Stimulated activated naive CD4-positive, alpha-beta T cell treated with Interleukin-2 at 50 U/mL for 16 hours (primary cell): Measurements from ENCODE around the gene ID2.

ENCODE experiments used
- DNase-seq: peaks from one replicate; lab custom pipeline; 2025; lab: John Stamatoyannopoulos, UW

Gene ID2

DNA sequence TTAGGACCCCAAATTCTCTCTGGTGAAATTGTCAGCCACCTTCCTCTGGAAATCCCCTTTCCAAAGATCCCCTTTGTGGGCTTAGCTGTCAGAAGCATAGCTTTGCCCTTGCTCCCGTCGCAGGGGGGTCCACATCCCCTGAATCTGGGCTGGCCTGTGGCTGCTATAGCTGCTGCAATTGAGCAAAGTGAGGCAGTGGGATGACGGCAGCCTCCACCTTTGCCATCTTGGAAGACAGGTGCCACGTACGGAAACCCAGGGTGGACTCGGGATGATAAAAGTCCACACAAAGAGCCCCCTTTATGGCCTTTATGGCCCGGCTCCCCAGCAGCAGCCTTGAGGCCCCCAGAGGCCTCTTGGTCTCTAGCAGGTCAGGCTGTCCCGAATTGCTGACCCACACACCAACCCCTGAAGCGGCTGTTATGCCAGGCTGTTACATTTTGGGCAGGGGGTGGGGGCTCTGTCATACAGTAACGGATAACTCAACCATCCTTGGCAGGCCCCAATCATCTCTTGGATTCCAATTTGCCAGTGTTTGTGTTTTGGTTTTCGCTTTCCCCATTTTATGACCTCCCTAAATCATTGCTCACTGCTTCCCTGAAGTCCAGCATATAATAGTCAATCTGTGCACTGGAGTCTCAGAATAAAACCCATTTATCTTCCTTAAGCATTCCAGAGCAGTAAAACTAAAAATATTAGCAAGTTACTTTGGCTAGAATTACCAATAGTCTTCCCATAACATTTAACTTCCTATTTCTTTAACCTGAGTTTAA lies 33.2 kb upstream of the ID2 start:
- DNase-seq, result no peak

- no peak for DNase-seq
Measured at GRCh38 chr2:8649718-8650117, 32.1 kb upstream of the ID2 start.

- no peak for DNase-seq
Measured at GRCh38 chr2:8650256-8650655, 31.6 kb upstream of the ID2 start.

DNA sequence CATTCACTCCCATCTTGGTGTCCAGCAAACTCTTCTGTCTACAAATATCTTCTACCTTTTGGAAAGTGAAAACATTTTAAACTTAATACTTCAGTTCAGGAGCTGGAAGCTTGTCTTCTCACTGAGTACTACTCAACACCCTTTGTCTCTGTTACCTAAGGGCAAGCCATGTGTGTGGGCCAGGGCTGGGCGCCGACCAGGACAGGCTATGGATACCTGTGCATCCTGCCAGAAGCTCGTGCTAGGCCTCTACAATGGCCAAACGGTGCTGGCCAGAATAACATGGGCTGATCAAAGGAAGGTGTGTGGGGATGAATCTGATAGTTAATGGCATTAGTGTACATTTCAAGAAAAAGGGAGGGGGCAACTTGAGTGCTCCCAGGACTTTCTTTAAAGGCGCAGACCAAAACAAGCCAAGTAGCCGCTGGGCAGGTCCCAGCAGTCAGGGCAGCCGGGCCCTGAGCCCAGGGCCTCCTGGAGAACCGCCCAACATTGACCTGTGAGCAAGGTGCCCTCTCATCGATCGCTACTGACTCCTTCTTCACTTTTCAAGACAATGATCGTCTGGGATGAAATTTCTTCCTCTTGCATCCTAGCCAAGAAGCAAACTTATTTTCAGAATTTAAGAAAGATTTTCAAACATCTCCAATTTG lies 29.0 kb upstream of the ID2 start:
- DNase-seq, result no peak

GRCh38 chr2:8653485-8653884 lies 28.4 kb upstream of the ID2 start:
- no peak for DNase-seq

GRCh38 chr2:8654041-8654440 lies 27.8 kb upstream of the ID2 start:
- no peak for DNase-seq

- no peak for DNase-seq
Measured at GRCh38 chr2:8654483-8654882, 27.4 kb upstream of the ID2 start.

GRCh38 chr2:8656160-8656641 lies 25.7 kb upstream of the ID2 start:
- no peak for DNase-seq

GRCh38 chr2:8656811-8657210 lies 25.0 kb upstream of the ID2 start:
- DNase-seq, result no peak

DNA sequence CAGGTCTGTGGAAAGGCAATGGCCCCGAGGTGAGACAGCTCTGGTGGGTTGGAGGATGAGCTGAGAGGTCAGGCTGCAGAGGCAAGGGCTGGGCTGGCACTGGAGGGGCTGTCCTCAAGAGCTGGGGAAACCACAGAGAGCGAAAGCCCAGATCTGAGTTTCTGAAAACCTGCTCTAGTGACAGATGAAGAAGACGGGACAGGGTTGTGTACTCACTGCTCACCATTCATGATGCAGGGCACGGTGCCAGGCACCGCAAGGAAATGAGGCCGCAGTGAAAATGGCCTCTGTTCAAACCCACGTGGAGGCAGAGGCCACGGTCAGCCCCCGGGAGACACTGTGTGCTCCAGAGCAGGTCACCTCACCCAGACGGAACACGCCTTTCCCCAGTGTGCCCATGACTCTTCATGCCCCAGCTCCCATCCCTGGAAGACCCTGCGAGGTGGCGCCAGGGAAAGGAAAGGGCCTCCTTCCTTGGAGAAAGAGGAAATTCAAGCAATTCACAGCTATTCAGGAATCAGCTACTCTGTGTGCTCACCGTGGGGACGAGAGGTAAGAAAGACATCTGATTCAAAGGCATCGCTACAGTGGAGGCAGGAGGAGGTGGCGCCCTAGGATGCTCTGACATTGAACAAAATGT lies 24.3 kb upstream of the ID2 start:
- no peak for DNase-seq

DNA sequence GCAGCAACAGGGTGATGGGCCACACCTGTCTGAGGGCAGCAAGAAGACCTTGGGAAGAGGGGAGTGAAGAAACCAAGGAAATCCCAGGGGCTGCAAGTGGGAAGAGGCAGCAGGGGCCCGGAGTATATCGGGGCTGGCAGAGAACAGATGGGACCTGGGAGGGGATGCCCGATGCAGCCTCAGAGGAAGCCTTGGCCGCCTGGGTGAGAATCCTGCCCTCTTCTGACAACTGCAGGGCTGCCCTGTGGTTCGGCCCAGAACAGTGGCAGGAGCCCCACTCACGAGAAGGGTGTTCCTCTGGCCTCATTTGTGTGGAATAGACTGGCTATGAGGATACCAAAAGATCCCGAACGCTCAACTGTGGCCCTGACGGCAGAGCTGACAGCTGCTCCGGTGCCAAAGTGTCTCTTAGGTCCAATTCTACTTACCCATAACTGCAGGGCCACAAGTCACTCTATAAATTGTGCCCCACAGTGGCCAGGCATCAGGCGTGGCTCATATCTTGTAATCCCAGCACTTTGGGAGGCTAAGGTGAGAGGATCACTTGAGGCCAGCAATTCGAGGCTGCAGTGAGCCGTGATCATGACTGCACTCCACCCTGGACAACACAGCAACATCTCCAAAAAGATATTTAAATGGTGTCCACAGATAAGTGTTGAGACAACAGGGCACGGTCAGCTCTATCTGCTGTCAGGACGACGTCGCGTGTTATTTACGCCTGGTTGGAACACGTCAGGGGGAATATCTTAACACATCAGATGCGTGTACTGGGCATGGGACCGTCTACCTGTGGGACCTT lies 23.6 kb upstream of the ID2 start:
- DNase-seq, result no peak

DNA sequence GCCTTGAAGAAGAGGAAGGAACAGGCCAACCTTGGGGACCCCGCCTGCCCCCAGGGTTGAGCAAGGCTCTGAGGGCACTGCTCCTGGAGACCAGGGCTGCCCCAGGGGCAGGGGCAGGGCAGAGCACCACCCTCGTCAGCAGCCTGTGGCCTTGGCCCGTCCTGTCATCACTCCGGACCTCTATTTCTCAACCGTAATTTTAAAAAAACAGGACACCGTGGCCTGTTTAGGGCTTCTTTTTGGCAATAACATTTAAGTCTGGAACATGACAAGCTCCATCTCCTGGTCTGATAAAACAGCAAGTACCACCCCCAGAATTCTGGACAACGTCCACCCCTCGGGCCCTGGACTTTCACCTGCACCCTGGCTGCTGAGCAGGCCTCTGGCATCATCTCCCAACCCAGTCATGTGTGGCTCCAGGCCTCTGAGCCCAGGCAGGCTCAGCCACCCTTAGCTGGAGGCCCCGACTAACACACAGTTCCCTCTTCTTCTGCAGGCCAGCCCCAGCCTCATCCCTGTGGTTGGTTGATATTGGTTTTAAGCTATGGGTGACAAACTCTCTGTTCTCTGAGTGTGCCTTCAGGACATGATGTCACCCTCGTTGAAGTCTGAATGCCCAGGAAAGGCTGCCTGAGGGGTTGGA lies 22.6 kb upstream of the ID2 start:
- no peak for DNase-seq

DNA sequence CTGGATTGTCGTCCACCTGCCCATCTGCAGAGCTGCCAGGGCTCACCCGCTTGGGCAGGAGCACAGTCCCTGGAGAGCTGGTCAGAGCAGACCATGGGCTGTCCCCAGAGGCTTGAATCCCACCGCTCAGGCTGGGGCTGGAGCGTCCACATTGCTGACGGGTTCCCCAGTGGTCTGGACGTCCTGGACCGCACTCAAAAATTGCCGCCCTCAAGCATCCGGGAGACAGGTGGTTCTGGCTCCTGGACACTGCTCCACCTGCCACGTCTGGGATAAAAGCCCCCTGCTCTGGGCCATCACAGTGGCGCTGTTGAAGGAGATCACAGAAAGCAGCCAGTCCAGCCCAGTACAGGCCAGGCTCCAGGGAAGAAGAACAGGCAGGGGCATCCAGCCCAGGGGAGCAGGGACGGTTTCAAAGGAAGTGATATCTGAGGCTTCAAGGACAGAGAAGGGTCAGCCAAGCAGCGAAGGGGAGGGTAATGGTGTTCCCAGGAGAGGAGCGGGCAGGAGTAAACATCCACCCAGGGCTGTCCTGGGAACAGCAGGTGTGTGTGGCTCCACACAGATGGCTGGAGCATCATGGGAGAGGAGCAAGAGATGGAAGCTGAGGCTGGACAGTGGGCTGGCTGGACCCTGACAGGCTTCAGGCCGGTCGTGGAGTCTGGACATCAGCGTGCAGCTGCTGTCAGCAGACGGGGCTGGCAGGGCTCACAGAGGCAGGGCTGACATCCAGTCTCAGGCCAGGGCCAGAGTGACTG lies 21.9 kb upstream of the ID2 start:
- no peak for DNase-seq

GRCh38 chr2:8661235-8661634 lies 20.6 kb upstream of the ID2 start:
- no peak for DNase-seq

DNA sequence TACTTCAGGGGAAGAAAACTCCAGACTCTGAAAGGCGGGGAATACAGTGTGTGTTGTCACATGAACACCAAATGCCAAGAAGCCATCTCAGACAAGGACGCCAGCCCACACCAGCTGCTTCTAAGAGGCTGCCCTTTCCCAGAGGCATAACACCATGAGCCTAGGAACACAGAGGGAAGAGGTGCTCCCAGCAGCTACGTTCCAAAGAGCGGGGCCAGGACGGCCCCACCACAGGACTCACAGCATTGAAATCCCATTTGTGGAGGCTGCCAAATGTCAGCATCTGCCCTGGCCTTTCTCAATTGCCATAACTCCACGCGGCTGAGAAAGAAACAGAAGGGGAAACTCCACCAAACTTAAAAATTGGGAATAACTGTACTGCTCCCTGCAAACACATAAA lies 20.1 kb upstream of the ID2 start:
- DNase-seq, result no peak

- no peak for DNase-seq
Measured at GRCh38 chr2:8662239-8662879, 19.5 kb upstream of the ID2 start.

GRCh38 chr2:8663997-8664396 lies 17.9 kb upstream of the ID2 start:
- no peak for DNase-seq

GRCh38 chr2:8666581-8666980 lies 15.3 kb upstream of the ID2 start:
- no peak for DNase-seq

GRCh38 chr2:8667896-8668512 lies 13.9 kb upstream of the ID2 start:
- DNase-seq, result no peak

DNA sequence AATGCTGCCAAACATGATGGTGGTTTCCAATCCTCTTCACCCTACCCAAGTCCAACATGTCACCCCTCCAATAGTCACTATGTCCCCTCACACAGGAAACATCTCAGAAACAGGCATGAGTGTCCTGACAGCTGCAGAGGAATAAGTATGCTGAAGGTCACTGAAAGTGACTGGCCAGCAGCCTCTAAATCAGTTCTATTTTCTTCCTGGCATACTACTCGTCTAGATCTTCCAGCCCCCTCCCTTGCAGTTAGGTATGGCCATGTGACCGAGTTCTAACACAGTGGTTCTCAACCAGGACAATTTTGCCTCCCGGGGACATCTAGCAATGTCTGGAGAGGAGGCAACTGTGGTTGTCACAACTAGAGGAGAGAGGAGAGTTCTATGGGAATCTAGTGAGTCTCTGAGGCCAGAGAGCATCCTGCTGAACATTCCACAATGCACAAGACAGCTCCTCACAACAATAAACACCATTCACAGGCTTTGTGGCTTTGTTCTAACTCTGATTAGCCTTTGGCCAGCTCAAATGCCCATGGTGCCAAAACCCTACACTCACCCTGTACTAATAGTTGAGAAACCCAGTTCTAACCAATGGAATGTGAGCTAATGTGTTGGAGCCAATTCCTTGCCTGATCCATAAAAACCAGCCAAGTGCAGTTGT lies 12.6 kb upstream of the ID2 start:
- no peak for DNase-seq
